Cardiac fibroblast (primary cell): ENCODE data around the gene DAGLA.

Source experiments
- DNase-seq, 2 donors: peaks; one replicate each; pipeline versions ENCODE4 v3.0.0 to v3.0.0-alpha.2; 2010; ENCODE audit warnings: low read depth in 2 of 2
- H3K4me3 ChIP-seq, 2 donors: replicated peaks in 1 of 2; 1 replicate in 1 of 2; 2 replicates in 1 of 2; pipeline ENCODE4 v1.5.1; 2011; ENCODE audit warnings: low read depth in 2 of 2, low read length in 2 of 2, mild to moderate bottlenecking in 2 of 2, moderate library complexity in 1 of 2
- TF ChIP-seq, protein P1 (sequence below): IDR thresholded peaks from one replicate; pipeline ENCODE4 v1.5.1; 2011; ENCODE audit warnings: low read depth, mild to moderate bottlenecking, low read length, inconsistent platforms

Gene DAGLA

DNA sequence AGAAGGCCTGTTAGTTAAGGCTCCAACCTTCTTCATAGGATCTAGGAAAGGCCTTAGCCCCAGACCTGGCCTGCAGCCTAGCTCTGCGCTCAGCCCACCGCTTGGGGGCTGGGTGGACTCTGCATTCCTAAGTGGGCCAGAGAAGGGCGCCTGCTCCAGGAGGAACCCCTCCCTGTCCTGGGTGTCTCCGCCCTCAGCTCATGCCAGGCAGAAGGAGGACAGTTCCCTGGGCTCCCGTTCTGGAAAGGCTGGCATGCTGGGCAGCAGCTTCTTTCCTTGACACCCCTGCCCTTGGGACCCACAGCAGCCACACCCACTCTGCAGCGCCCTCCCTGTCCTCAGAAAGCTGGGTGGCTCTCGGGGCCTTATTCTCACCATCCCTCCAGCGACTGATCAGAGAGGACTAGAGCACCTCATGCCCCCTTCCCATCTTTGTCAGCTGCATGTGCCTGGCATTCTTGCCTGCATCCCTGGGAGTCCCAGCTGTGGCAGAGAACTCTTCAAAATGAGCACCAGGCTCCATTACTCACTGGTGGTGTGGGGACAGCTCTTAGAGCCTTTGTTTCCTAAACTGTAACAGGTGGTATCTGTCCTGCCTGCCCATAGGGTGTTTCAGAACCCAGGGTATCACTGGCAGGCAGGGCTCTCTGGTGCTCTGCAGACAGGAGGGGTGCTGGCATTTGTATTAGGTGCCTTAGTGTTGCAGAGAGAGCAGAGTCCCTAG is 51.9 kb downstream of the DAGLA start:
- H3K4me3 ChIP-seq: no peak overlapping the region
- peak in 1 of 2 donors; percentile 24 for DNase-seq
- TF ChIP-seq, protein P1, sequence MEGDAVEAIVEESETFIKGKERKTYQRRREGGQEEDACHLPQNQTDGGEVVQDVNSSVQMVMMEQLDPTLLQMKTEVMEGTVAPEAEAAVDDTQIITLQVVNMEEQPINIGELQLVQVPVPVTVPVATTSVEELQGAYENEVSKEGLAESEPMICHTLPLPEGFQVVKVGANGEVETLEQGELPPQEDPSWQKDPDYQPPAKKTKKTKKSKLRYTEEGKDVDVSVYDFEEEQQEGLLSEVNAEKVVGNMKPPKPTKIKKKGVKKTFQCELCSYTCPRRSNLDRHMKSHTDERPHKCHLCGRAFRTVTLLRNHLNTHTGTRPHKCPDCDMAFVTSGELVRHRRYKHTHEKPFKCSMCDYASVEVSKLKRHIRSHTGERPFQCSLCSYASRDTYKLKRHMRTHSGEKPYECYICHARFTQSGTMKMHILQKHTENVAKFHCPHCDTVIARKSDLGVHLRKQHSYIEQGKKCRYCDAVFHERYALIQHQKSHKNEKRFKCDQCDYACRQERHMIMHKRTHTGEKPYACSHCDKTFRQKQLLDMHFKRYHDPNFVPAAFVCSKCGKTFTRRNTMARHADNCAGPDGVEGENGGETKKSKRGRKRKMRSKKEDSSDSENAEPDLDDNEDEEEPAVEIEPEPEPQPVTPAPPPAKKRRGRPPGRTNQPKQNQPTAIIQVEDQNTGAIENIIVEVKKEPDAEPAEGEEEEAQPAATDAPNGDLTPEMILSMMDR: no peak

DNA sequence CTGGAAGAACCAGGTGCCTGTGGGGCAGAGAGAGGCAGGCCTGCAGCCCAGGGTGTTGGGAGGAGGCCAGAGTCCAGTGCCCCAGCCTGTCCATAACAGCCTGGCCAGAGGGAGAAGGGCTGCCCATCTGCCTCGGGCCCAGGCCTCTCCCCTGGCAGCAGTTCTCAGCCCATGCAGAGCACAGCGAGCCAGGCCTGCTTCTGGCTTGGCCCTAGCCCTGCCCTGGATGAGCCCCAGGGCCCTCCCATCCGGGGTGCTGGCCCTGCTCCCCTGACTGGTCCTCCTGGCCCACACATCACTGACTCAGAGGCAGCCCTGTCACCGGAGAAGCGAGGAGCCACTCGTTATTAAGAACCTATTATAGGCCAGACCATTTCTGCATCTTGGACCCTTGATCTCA is 52.5 kb downstream of the DAGLA start:
- peak; percentile 47 to 67 for DNase-seq
- TF ChIP-seq, protein P1: no peak
- no peak overlapping the region for H3K4me3 ChIP-seq

DNA sequence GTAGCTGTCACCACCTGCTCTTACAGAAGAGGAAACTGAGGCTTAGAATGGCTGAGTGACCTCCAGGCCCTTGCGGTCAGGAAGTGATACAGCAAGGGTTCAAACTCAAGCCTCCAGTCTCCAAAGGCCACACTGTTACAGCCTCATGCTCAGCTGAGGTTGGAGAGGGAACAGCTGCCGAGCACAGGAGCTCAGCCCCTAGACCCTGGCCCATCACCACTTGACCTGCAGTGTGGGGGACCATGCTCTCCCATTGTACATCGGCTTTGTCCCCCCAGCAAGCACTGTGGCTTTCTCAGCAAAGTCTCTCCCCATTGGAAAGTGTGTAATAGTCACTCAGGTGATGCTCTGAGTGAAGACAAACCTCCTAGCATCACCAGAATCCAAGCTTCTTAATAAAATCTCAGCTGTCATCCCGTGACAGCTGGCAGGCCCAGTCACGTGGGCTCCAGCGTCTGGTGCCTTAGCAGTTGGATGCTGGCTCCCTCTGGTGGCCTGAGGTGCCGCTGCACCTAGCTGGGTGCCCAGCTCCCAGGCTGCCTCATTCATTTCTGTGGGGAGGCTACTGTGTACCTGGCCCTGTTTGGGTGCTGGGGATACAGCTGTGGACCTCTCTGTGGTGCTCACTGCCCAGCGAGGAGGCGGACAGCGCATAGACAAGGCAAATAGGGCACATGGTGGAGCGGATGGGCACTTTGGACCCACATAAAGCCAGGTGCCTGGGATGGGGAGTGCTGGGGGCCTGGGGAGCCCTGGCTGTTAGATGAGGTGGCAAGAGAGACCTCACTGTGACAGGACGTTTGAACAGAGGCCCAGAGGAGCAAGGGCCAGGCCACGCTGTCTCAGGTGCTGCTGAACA is 53.2 kb downstream of the DAGLA start:
- H3K4me3 ChIP-seq: no peak overlapping the region
- TF ChIP-seq, protein P1: peak; percentile 100
- DNase-seq: peak; percentile 85 to 87

DNA sequence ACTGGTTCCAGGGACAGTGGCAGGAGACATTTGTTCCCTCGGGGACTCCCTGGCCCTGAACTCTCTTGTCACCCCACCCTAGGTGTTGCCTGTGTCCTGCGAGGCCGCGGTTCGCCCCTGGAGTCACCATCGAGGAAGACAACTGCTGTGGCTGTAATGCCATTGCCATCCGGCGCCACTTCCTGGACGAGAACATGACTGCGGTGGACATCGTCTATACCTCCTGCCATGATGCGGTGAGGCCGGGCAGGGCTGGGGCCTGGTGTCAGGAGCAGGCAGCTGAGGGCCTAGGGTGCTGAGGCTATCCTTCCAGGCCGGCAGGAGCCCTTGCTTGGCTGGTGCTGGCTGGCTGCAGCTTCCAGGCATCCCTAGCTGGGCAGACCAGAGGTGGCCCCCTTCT is 54.6 kb downstream of the DAGLA start:
- TF ChIP-seq, protein P1: no peak
- H3K4me3 ChIP-seq: no peak overlapping the region
- DNase-seq: no peak

DNA sequence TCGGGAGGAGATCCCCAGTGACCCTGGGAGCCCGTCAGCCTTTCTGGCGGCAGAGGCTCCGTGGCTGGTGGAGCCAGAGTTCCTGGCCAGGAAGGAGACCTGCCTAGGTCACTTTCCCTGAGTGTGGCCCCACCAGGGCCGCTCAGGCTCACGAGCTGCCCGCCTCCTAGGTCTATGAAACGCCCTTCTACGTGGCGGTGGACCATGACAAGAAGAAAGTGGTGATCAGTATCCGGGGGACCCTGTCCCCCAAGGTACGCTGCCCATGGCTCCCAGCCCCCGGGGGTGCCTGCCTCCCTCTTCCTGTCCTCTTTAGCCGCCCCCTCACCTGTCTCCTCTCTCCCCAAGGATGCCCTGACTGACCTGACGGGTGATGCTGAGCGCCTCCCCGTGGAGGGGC is 55.2 kb downstream of the DAGLA start:
- TF ChIP-seq, protein P1: no peak
- no peak overlapping the region for H3K4me3 ChIP-seq
- no peak for DNase-seq

DNA sequence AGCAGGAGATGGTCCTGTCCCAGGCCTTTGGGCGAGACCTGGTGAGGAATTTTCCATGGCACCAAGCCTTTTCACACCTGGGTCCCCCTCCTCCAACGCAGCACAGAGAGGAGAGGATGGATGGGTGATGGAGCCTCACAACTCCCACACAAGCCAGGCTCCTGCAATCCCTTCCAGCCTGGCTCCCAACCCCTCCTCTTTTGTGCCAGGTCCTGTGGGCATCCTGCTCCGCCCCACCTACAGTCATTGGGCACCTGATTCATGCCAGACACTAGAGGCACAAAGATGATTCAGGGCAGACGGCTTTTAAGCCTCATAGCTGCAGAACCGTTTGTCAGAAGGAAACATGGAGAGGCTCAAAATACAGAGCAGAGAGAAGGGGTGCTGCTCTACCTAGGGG is 56.1 kb downstream of the DAGLA start:
- TF ChIP-seq, protein P1: no peak
- DNase-seq: no peak

More for the DNA sequence above, 56.1 kb downstream of the DAGLA start:
- no peak overlapping the region for H3K4me3 ChIP-seq
